PC-9 (cell line): Measurements from ENCODE around the gene SP110. TPM values are rescaled to one million over a fixed set of nuclear protein-coding genes. Genes with fewer than 3 reads are reported as not detected.
A peak's percentile ranks its signal among the peaks of the same experiment; 100 is the strongest.

Experiments used
- BruUV-seq: library from RNA; stranded (reverse); fragments of 400-500 nt; replicated peaks from 2 replicates; lab custom pipeline; 2021; lab: Mats Ljungman, UMichigan
- CTCF ChIA-PET: fragments of 300-600 bp; sonication (Branson Sonifier 250); formaldehyde crosslinking; loops from one replicate; lab custom pipeline; 2022; ENCODE audit warnings: antibody characterized with exemption; lab: Charles Lee
- POLR2A ChIA-PET: fragments of 300-600 bp; sonication (Branson Sonifier 250); formaldehyde crosslinking; loops from one replicate; lab custom pipeline; 2022; ENCODE audit warnings: antibody characterized with exemption; ENCODE audit not compliant: unreplicated experiment; lab: Charles Lee
- DNase-seq, 2 experiments: peaks; one replicate each; pipeline versions ENCODE4 v3.0.0 to v3.0.0-alpha.2; 2015 to 2022; ENCODE audit warnings: mixed read lengths in 1 of 2
- H2AFZ ChIP-seq: fragments of 200-600 bp; sonication (generic); 2 replicates; pipeline ENCODE4 v1.8.1; 2017; ENCODE audit warnings: antibody characterized with exemption
- H3F3A ChIP-seq: fragments of 200-600 bp; sonication (generic); 2 replicates; pipeline ENCODE4 v1.8.1; 2017; ENCODE audit warnings: antibody characterized with exemption, mild to moderate bottlenecking, low read depth; ENCODE audit not compliant: insufficient read depth
- H3K27ac ChIP-seq: fragments of 200-600 bp; sonication (generic); 2 replicates; pipeline ENCODE4 v1.6.1; 2016; ENCODE audit warnings: mixed run types
- H3K27me3 ChIP-seq: fragments of 200-600 bp; sonication (generic); 2 replicates; pipeline ENCODE4 v1.6.1; 2016; ENCODE audit warnings: low read depth, mixed run types; ENCODE audit not compliant: insufficient read depth
- H3K36me3 ChIP-seq: fragments of 200-600 bp; sonication (generic); 2 replicates; pipeline ENCODE4 v1.6.1; 2016; ENCODE audit warnings: low read depth, mixed run types
- H3K4me1 ChIP-seq: fragments of 200-600 bp; sonication (generic); replicated peaks from 2 replicates; pipeline ENCODE4 v1.6.1; 2016; ENCODE audit warnings: mixed run types; ENCODE audit not compliant: insufficient read depth
- H3K4me2 ChIP-seq: fragments of 200-600 bp; sonication (generic); 2 replicates; pipeline ENCODE4 v1.6.1; 2017; ENCODE audit warnings: mixed run types
- H3K4me3 ChIP-seq: fragments of 200-600 bp; sonication (generic); 2 replicates; pipeline ENCODE4 v1.6.1; 2016; ENCODE audit warnings: mixed run types
- H3K79me2 ChIP-seq: fragments of 200-600 bp; sonication (generic); 2 replicates; pipeline ENCODE4 v1.6.1; 2017; ENCODE audit warnings: low read depth, mixed run types
- H3K9me2 ChIP-seq: fragments of 200-600 bp; sonication (generic); 2 replicates; pipeline ENCODE4 v1.8.1; 2017; ENCODE audit warnings: mild to moderate bottlenecking; ENCODE audit not compliant: insufficient read depth
- H3K9me3 ChIP-seq: fragments of 200-600 bp; sonication (generic); 2 replicates; pipeline ENCODE4 v1.8.1; 2016; ENCODE audit warnings: low read depth; ENCODE audit not compliant: insufficient read depth
- H4K20me1 ChIP-seq: fragments of 200-600 bp; sonication (generic); 2 replicates; pipeline ENCODE4 v1.8.1; 2017; ENCODE audit not compliant: insufficient read depth
- EZH2 ChIP-seq: fragments of 200-600 bp; sonication (generic); IDR thresholded peaks from 2 replicates; pipeline ENCODE4 v1.8.0; 2017; ENCODE audit warnings: antibody characterized with exemption, low read depth
- intact Hi-C: fragments of 100-400 bp; cut with micrococcal nuclease; formaldehyde crosslinking; loops from one replicate; pipeline ENCODE4 v1.10.0; 2022; ENCODE audit not compliant: unreplicated experiment
- total RNA-seq: library from RNA; stranded (reverse); gene quantifications from 2 replicates; pipeline ENCODE4 v1.2.3, GENCODE V29; 2021
- TF ChIP-seq, protein P1 (sequence below): fragments of 200-600 bp; sonication (generic); conservative IDR thresholded peaks from 2 replicates; pipeline ENCODE4 v1.6.1; 2017; ENCODE audit warnings: mixed run types, antibody characterized with exemption, mild to moderate bottlenecking, moderate library complexity

Gene SP110
- total RNA-seq, 1 experiment from 2014 or later, result 10.5 TPM

DNA sequence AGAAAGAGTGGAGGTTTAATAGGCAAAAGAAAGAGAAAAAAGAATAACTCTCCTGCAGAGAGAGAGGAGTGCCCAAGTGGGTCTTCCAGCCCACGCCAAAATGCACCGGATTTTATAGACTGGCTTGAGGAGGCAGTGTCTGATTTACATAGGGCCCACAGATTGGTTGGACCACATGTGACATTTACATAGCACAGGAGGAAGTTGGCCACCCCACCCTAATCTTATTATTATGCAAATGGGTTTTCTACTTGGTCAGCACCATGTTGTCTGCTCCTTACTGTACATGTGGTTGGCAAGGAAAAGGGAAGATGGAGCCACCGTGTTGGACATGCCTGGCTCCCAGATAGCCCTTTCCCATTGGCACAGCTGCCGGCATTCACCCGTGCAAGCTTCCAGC lies 56.8 kb downstream of the SP110 start:
- no peak for DNase-seq
- TF ChIP-seq EZH2, result no peak
- TF ChIP-seq, protein P1, sequence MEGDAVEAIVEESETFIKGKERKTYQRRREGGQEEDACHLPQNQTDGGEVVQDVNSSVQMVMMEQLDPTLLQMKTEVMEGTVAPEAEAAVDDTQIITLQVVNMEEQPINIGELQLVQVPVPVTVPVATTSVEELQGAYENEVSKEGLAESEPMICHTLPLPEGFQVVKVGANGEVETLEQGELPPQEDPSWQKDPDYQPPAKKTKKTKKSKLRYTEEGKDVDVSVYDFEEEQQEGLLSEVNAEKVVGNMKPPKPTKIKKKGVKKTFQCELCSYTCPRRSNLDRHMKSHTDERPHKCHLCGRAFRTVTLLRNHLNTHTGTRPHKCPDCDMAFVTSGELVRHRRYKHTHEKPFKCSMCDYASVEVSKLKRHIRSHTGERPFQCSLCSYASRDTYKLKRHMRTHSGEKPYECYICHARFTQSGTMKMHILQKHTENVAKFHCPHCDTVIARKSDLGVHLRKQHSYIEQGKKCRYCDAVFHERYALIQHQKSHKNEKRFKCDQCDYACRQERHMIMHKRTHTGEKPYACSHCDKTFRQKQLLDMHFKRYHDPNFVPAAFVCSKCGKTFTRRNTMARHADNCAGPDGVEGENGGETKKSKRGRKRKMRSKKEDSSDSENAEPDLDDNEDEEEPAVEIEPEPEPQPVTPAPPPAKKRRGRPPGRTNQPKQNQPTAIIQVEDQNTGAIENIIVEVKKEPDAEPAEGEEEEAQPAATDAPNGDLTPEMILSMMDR, result no peak
- Histone ChIP-seq H3F3A (peaks cover 6% of the 10 kb centered on the region; the same call in 1 of the 2 replicates), H3K79me2 (no peaks in the 10 kb centered on the region), H3K9me3 (no peaks in the 10 kb centered on the region), H3K27ac (no peak overlapping the region), H3K4me3 (no peak overlapping the region), H3K4me2 (no peak overlapping the region), H3K36me3 (no peaks in the 10 kb centered on the region), H4K20me1 (no peaks in the 10 kb centered on the region), H3K9me2 (no peaks in the 10 kb centered on the region), H3K27me3 (no peaks in the 10 kb centered on the region), H2AFZ (no peak overlapping the region), H3K4me1 (no peaks in the 10 kb centered on the region)
- no TSS peak for BruUV-seq
- CTCF ChIA-PET, result no interaction called here
- intact Hi-C loops, result no loop called here
- POLR2A ChIA-PET, result no interaction called here

DNA sequence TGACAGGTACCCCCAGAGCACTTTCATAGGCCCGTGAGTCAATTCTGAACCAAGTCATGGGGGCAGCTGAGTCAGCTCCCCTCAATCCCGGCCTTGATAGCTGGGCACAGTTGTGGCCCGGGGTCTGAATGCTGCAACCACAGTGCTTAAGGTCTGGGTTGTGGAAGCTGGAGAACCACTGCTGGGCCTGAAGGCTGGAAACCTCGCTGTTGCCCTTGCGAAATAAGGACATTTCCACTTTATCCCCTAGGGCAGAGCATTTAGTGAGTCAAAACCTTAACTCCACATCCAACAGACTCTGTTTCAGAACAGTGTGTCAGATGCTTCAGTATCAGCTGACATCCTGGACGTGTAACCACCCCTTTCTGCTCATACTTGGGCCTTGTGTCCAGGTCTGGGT lies 58.6 kb downstream of the SP110 start:
- H3K4me2 ChIP-seq, result no peak overlapping the region
- H3K27ac ChIP-seq, result no peak overlapping the region
- ChIA-PET POLR2A (no interaction called here), CTCF (interaction anchor here (0.5 to 0.6 kb wide), 2 partner anchors 99 to 289 kb away, joined by 3 to 5 read pairs; no protein-coding TSS in a partner anchor)
- H3K9me3 ChIP-seq, result no peaks in the 10 kb centered on the region
- no peaks in the 10 kb centered on the region for H4K20me1 ChIP-seq
- no peak overlapping the region for H3K4me3 ChIP-seq
- H3K36me3 ChIP-seq, result no peaks in the 10 kb centered on the region
- TF ChIP-seq, protein P1, result no peak
- no peak for TF ChIP-seq EZH2
- no peak for DNase-seq
- H3K4me1 ChIP-seq, result no peaks in the 10 kb centered on the region
- intact Hi-C loops, result no loop called here
- H3K79me2 ChIP-seq, result no peaks in the 10 kb centered on the region
- no TSS peak for BruUV-seq
- peaks cover 6% of the 10 kb centered on the region; the same call in 1 of the 2 replicates for H3F3A ChIP-seq
- H2AFZ ChIP-seq, result no peak overlapping the region
- no peaks in the 10 kb centered on the region for H3K9me2 ChIP-seq
- no peaks in the 10 kb centered on the region for H3K27me3 ChIP-seq

DNA sequence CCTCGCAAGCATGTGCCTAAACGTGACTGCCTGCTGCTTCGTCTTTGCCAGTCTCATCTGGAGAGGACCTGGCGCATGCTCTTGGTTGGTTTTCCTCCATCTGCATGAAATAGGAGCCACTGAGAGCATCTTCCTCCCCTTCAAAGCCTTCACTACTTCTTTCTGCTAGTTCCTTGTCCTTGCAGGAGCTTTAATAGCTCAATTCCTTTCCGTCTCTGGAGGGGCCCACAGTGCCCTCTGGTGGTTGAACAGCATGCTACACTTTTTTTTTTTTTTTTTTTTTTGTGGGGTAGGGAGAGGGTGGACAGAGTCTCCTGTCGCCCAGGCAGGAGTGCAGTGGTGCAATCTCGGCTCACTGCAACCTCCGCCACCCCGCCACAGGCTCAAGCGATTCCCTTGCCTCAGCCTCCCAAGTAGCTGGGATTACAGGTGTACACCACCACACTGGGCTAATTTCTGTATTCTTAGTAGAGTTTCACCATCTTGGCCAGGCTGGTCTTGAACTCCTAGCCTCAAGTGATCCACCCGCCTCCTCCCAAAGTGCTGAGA lies 59.6 kb downstream of the SP110 start:
- POLR2A ChIA-PET, result interaction anchor here (0.6 to 0.7 kb wide), 2 partner anchors 93 to 106 kb away, joined by 4 to 33 read pairs; no protein-coding TSS in a partner anchor
- BruUV-seq, result no TSS peak
- H3K36me3 ChIP-seq, result no peaks in the 10 kb centered on the region
- H3F3A ChIP-seq, result peaks cover 6% of the 10 kb centered on the region; the same call in 1 of the 2 replicates
- no peak overlapping the region for H3K27ac ChIP-seq
- H3K4me3 ChIP-seq, result no peak overlapping the region
- peak; percentile 48 to 58 for DNase-seq
- intact Hi-C loops, result loop anchor here (1.0 kb wide), 3 partner anchors 93 to 451 kb away; no protein-coding TSS in a partner anchor
- no peak overlapping the region for H3K4me2 ChIP-seq
- no peak for TF ChIP-seq EZH2
- TF ChIP-seq, protein P1, result peak; percentile 84
- H3K9me3 ChIP-seq, result no peaks in the 10 kb centered on the region
- CTCF ChIA-PET, result interaction anchor here (0.6 to 1.0 kb wide), 20 partner anchors 9 to 1735 kb away, joined by 3 to 31 read pairs (median 8); partner anchors contain the start of gene SP140L
- no peaks in the 10 kb centered on the region for H3K9me2 ChIP-seq
- H4K20me1 ChIP-seq, result no peaks in the 10 kb centered on the region
- H3K79me2 ChIP-seq, result no peaks in the 10 kb centered on the region
- H3K4me1 ChIP-seq, result no peaks in the 10 kb centered on the region
- H3K27me3 ChIP-seq, result no peaks in the 10 kb centered on the region
- no peak overlapping the region for H2AFZ ChIP-seq
